Kidney (tissue), 14 donors: ENCODE results near the gene FAT1. TPM values are rescaled to one million over a fixed set of nuclear protein-coding genes. Genes with fewer than 3 reads are reported as not detected.
A peak's percentile ranks its signal among the peaks of the same experiment; 100 is the strongest.

Experiments used
- DNase-seq, 5 donors: peaks; one replicate each; pipeline ENCODE4 v3.0.0-alpha.2; 2013 to 2020
- FAIRE-seq: peaks from 2 replicates; lab custom pipeline; 2012; peaks lifted over from hg19 to GRCh38; lab: Jason Lieb, UNC
- H3K27ac ChIP-seq, 2 donors: one replicate each; pipeline ENCODE4 v1.7.0; 2013; ENCODE audit warnings: low read depth in 2 of 2, low read length in 2 of 2, inconsistent platforms in 1 of 2
- H3K27me3 ChIP-seq: one replicate; pipeline ENCODE4 v1.7.1; 2013; ENCODE audit warnings: low read length, inconsistent platforms; ENCODE audit not compliant: control insufficient read depth, insufficient read depth
- H3K36me3 ChIP-seq, 3 donors: one replicate each; pipeline versions ENCODE4 v1.7.0 to v1.7.1; 2013; ENCODE audit warnings: low read length in 3 of 3, control low read depth in 1 of 3, inconsistent platforms in 1 of 3; ENCODE audit not compliant: insufficient read depth in 3 of 3, control insufficient read depth in 2 of 3
- H3K4me1 ChIP-seq, 3 donors: one replicate each; pipeline versions ENCODE4 v1.7.0 to v1.7.1; 2013; ENCODE audit warnings: low read length in 3 of 3, inconsistent platforms in 1 of 3, low read depth in 1 of 3; ENCODE audit not compliant: control insufficient read depth in 2 of 3, insufficient read depth in 2 of 3
- H3K4me3 ChIP-seq, 3 donors: one replicate each; pipeline versions ENCODE4 v1.7.0 to v1.8.1; 2013; ENCODE audit warnings: low read length in 3 of 3, control low read depth in 1 of 3, inconsistent platforms in 1 of 3
- H3K9ac ChIP-seq, 3 donors: one replicate each; pipeline versions ENCODE4 v1.7.0 to v1.7.1; 2013; ENCODE audit warnings: low read length in 3 of 3, control low read depth in 1 of 3, inconsistent platforms in 1 of 3
- H3K9me3 ChIP-seq, 3 donors: one replicate each; pipeline versions ENCODE4 v1.7.0 to v1.7.1; 2013; ENCODE audit warnings: low read length in 3 of 3, control low read depth in 1 of 3, inconsistent platforms in 1 of 3; ENCODE audit not compliant: control insufficient read depth in 2 of 3, insufficient read depth in 1 of 3
- CTCF ChIP-seq: IDR thresholded peaks from 3 replicates; pipeline ENCODE4 v1.5.1; 2012; ENCODE audit warnings: mild to moderate bottlenecking, moderate library complexity, borderline replicate concordance; ENCODE audit not compliant: insufficient read depth; ENCODE audit errors: extremely low read depth
- intact Hi-C: fragments of 100-400 bp; cut with DNase I; formaldehyde crosslinking; loops from one replicate; pipeline ENCODE4 v1.11.1; 2022
- polyA plus RNA-seq: library from polyadenylated mRNA; stranded (reverse); fragments of 350-450 nt; fragmentation: Illumina TruSeq; extraction: RNeasy Lipid Tissue Mini Kit (QIAGEN cat#74804); gene quantifications from one replicate; pipeline ENCODE4 v1.2.3, GENCODE V29; 2014; ENCODE audit warnings: low read depth, low replicate concordance; ENCODE audit not compliant: insufficient read depth
- total RNA-seq: library from RNA; stranded (reverse); fragmentation: NEBNext Ultra II Directional; extraction: Animal tissue kit (Norgen Biotek cat#: 25700); gene quantifications from one replicate; pipeline ENCODE4 v1.2.1, GENCODE V29; 2021
- donor health status: control.
- donor health status: control.
- donor health status: control.
- donor health status: control.
- donor health status: control.
- donor health status: DM: yes; HTN: yes; CAD: no.
- donor health status: Normal renal cell carcinoma (clear cell type).

Gene FAT1
- total and polyA plus RNA-seq, 2 donors from 2014 or later = 62.2 to 254 TPM

- intact Hi-C loops = no loop called here
- Histone ChIP-seq H3K9me3 (no peaks in the 10 kb centered on the region), H3K36me3 (no peaks in the 10 kb centered on the region), H3K4me3 (no peak overlapping the region), H3K27ac (no peak overlapping the region), H3K4me1 (peaks cover 12 to 40% (median 29%) of the 10 kb centered on the region in 3 donors), H3K27me3 (no peaks in the 10 kb centered on the region), H3K9ac (no peak overlapping the region)
- no peak for FAIRE-seq
- no peak for TF ChIP-seq CTCF
- DNase-seq = no peak
Observed at GRCh38 chr4:186698525-186698924, 25.1 kb downstream of the FAT1 start.

GRCh38 chr4:186698028-186698427 lies 25.6 kb downstream of the FAT1 start:
- Histone ChIP-seq H3K9me3 (no peaks in the 10 kb centered on the region), H3K4me3 (no peak overlapping the region), H3K4me1 (peaks cover 12 to 36% (median 26%) of the 10 kb centered on the region in 3 donors), H3K27me3 (no peaks in the 10 kb centered on the region), H3K9ac (no peak overlapping the region), H3K27ac (peak overlapping the region in 1 of 2 donors; percentile 14), H3K36me3 (no peaks in the 10 kb centered on the region)
- FAIRE-seq = no peak
- no peak for TF ChIP-seq CTCF
- no peak for DNase-seq
- intact Hi-C loops = no loop called here

GRCh38 chr4:186695392-186695791 lies 28.3 kb downstream of the FAT1 start:
- no peaks in the 10 kb centered on the region for H3K36me3 ChIP-seq
- no peak overlapping the region for H3K9ac ChIP-seq
- no peak overlapping the region for H3K4me3 ChIP-seq
- peaks cover 0 to 17% (median 11%) of the 10 kb centered on the region in 3 donors for H3K4me1 ChIP-seq
- no peaks in the 10 kb centered on the region for H3K27me3 ChIP-seq
- DNase-seq (no peak), FAIRE-seq (no peak)
- no peak for TF ChIP-seq CTCF
- intact Hi-C loops = no loop called here
- peak overlapping the region in 1 of 2 donors; percentile 58 for H3K27ac ChIP-seq
- no peaks in the 10 kb centered on the region for H3K9me3 ChIP-seq

GRCh38 chr4:186693894-186694293 lies 29.8 kb downstream of the FAT1 start:
- FAIRE-seq (no peak), DNase-seq (no peak)
- H3K9me3 ChIP-seq = no peaks in the 10 kb centered on the region
- H3K27ac ChIP-seq = peak overlapping the region in 1 of 2 donors; percentile 1
- H3K4me3 ChIP-seq = no peak overlapping the region
- no peak overlapping the region for H3K9ac ChIP-seq
- intact Hi-C loops = no loop called here
- no peak for TF ChIP-seq CTCF
- H3K36me3 ChIP-seq = no peaks in the 10 kb centered on the region
- H3K4me1 ChIP-seq = peaks cover 0 to 10% (median 5%) of the 10 kb centered on the region in 3 donors
- no peaks in the 10 kb centered on the region for H3K27me3 ChIP-seq
